GM12878 (cell line): ENCODE measurements around the gene IGIP. TPM values are rescaled to one million over a fixed set of nuclear protein-coding genes. Genes with fewer than 3 reads are reported as not detected.
A peak's percentile ranks its signal among the peaks of the same experiment; 100 is the strongest.
"Not testable (repeated sequence)": the region's sequence is repeated elsewhere in the genome, so short reads cannot be mapped to it uniquely, and the experiment has no call there.

Source experiments
- ATAC-seq: fragments of 200-7000 bp; cut with Tn5 transposase; 3 replicates; pipeline ENCODE4 v1.9.1; 2020; ENCODE audit warnings: mild to moderate bottlenecking, moderate library complexity
- BruUV-seq: library from RNA; stranded (reverse); fragments of 400-500 nt; replicated peaks from 2 replicates; lab custom pipeline; 2021; lab: Mats Ljungman, UMichigan
- CTCF ChIA-PET: fragments of 300-600 bp; sonication (Branson Sonifier 250); formaldehyde crosslinking; extraction: SDS; loops from one replicate; lab custom pipeline; 2021; ENCODE audit warnings: inconsistent platforms; lab: Yijun Ruan, JAX
- POLR2A ChIA-PET: fragments of 350-600 bp; formaldehyde crosslinking; extraction: SDS; loops from one replicate; lab custom pipeline; 2021; ENCODE audit warnings: inconsistent platforms; lab: Charles Lee
- RAD21 ChIA-PET: fragments of 300-600 bp; sonication (Branson Sonifier 250); formaldehyde crosslinking; loops from one replicate; lab custom pipeline; 2023; ENCODE audit warnings: antibody characterized with exemption; ENCODE audit not compliant: unreplicated experiment; lab: Charles Lee
- SMC1A ChIA-PET: fragments of 300-600 bp; sonication (Branson Sonifier 250); formaldehyde crosslinking; loops from one replicate; lab custom pipeline; 2023; ENCODE audit not compliant: unreplicated experiment, uncharacterized antibody; lab: Charles Lee
- DNase-seq: peaks from one replicate; pipeline ENCODE4 v3.0.0-alpha.2; 2011; ENCODE audit warnings: low read depth, low spot score
- FAIRE-seq: peaks from 3 replicates; lab custom pipeline; 2011; peaks lifted over from hg19 to GRCh38; lab: Jason Lieb, UNC
- H2AFZ ChIP-seq: 2 replicates; pipeline ENCODE4 v1.6.0; 2011; ENCODE audit warnings: low read depth, low read length, control low read depth; ENCODE audit not compliant: control insufficient read depth
- H3K27ac ChIP-seq: 2 replicates; pipeline ENCODE4 v1.5.1; 2011; ENCODE audit warnings: control low read depth; ENCODE audit not compliant: control insufficient read depth, insufficient read depth
- H3K27me3 ChIP-seq, 2 experiments: replicated peaks in 1 of 2; 2 replicates each; pipeline versions ENCODE4 v1.6.0 to v1.6.1; 2011; ENCODE audit warnings: low read length in 1 of 2; ENCODE audit not compliant: control insufficient read depth in 2 of 2, insufficient read depth in 2 of 2
- H3K36me3 ChIP-seq, 2 experiments: 2 replicates each; pipeline ENCODE4 v1.5.1; 2011; ENCODE audit warnings: low read length in 1 of 2; ENCODE audit not compliant: control insufficient read depth in 2 of 2, insufficient read depth in 2 of 2
- H3K4me1 ChIP-seq: 2 replicates; pipeline ENCODE4 v1.6.1; 2011; ENCODE audit warnings: mild to moderate bottlenecking, low read length, moderate library complexity, mixed read lengths; ENCODE audit not compliant: control insufficient read depth, insufficient read depth
- H3K4me2 ChIP-seq: 2 replicates; pipeline ENCODE4 v1.6.0; 2011; ENCODE audit warnings: control low read depth; ENCODE audit not compliant: control insufficient read depth, insufficient read depth
- H3K4me3 ChIP-seq: fragments of 200-600 bp; sonication (generic); 2 replicates; pipeline ENCODE4 v1.5.1; 2016
- H3K79me2 ChIP-seq: 2 replicates; pipeline ENCODE4 v1.6.0; 2011; ENCODE audit warnings: low read length; ENCODE audit not compliant: control insufficient read depth, insufficient read depth
- H3K9ac ChIP-seq: 2 replicates; pipeline ENCODE4 v1.8.0; 2011; ENCODE audit warnings: low read length, control low read depth, mixed read lengths; ENCODE audit not compliant: control insufficient read depth, insufficient read depth
- H3K9me3 ChIP-seq: replicated peaks from 3 replicates; pipeline ENCODE4 v1.5.1; 2011; ENCODE audit warnings: mild to moderate bottlenecking, low read length; ENCODE audit not compliant: control insufficient read depth, insufficient read depth
- H4K20me1 ChIP-seq: 2 replicates; pipeline ENCODE4 v1.6.0; 2011; ENCODE audit not compliant: control insufficient read depth, insufficient read depth
- HCFC1 ChIP-seq: fragments of 150-350 bp; IDR thresholded peaks from 2 replicates; pipeline ENCODE4 v1.6.1; 2014; ENCODE audit warnings: low read length
- IKZF2 ChIP-seq, 2 experiments: fragments of 450-650 bp; IDR thresholded peaks; 2 replicates each; pipeline ENCODE4 v1.6.1; 2017; ENCODE audit warnings: mild to moderate bottlenecking in 2 of 2, moderate library complexity in 2 of 2
- JUND ChIP-seq: IDR thresholded peaks from 2 replicates; pipeline ENCODE4 v1.6.1; 2012; ENCODE audit warnings: low read depth, mild to moderate bottlenecking, low read length, improper control_type of control experiment, moderate library complexity
- LARP7 ChIP-seq: fragments of 450-650 bp; IDR thresholded peaks from 2 replicates; pipeline ENCODE4 v1.6.1; 2017; ENCODE audit warnings: mild to moderate bottlenecking
- NR2C2 ChIP-seq: IDR thresholded peaks from 2 replicates; pipeline ENCODE4 v1.6.1; 2011; ENCODE audit warnings: borderline replicate concordance, low read depth; ENCODE audit not compliant: control insufficient read depth, insufficient read length
- NR2F1 ChIP-seq: fragments of 450-650 bp; conservative IDR thresholded peaks from 2 replicates; pipeline ENCODE4 v1.6.1; 2017; ENCODE audit warnings: mild to moderate bottlenecking
- SKIL ChIP-seq: fragments of 450-650 bp; IDR thresholded peaks from 2 replicates; pipeline ENCODE4 v1.6.1; 2017; ENCODE audit warnings: mild to moderate bottlenecking, low read depth, inconsistent platforms; ENCODE audit not compliant: poor library complexity, severe bottlenecking
- SMARCA5 ChIP-seq: fragments of 450-650 bp; IDR thresholded peaks from 2 replicates; pipeline ENCODE4 v1.6.1; 2017; ENCODE audit warnings: mild to moderate bottlenecking
- SMC3 ChIP-seq: IDR thresholded peaks from 2 replicates; pipeline ENCODE4 v1.6.1; 2011; ENCODE audit warnings: low read length, improper control_type of control experiment, borderline replicate concordance
- WGBS: methylation state at CpG from one replicate; pipeline ENCODE4 v1.1.6; 2016; ENCODE audit warnings: low lambda C conversion rate; ENCODE audit not compliant: insufficient replicate concordance, insufficient coverage; ENCODE audit errors: missing lambda C conversion rate; 5-methylcytosine and 5-hydroxymethylcytosine counted together
- in situ Hi-C: fragments of 300-500 bp; cut with MboI; formaldehyde crosslinking; loops from 9 replicates; pipeline ENCODE4 v1.14.3; 2018; ENCODE audit warnings: mixed read lengths
- intact Hi-C: fragments of 100-400 bp; cut with micrococcal nuclease; formaldehyde crosslinking; loops from one replicate; pipeline ENCODE4 v1.14.2; 2022; ENCODE audit not compliant: unreplicated experiment
- polyA plus RNA-seq, 11 experiments: library from polyadenylated mRNA; depleted of rRNA in 4 of 11; unstranded in 6 of 11; stranded (reverse) in 5 of 11; fragments of >200 nt; fragmentation: Nextera tagmentation in 4 of 11; fragmentation: Illumina TruSeq in 1 of 11; extraction: Ambion mirVana in 4 of 11; extraction: Trizol in 1 of 11; gene quantifications; 1 replicate in 1 of 11; 2 replicates in 10 of 11; pipeline versions ENCODE4 v1.2.1 to v1.2.3, GENCODE V29; 2011 to 2016; ENCODE audit warnings: inconsistent platforms in 2 of 11, missing spikeins in 2 of 11, low read depth in 1 of 11
- total RNA-seq, 4 experiments: library from RNA; depleted of rRNA in 3 of 4; stranded (reverse); fragments of >200 nt in 3 of 4; fragmentation: Illumina TruSeq in 1 of 4; extraction: Trizol in 1 of 4; gene quantifications; 2 replicates each; pipeline versions ENCODE4 v1.2.1 to v1.2.3, GENCODE V29; 2013 to 2021
- TF ChIP-seq, protein P1 (sequence below): fragments of 450-650 bp; IDR thresholded peaks from 2 replicates; pipeline ENCODE4 v1.6.1; 2016; ENCODE audit warnings: mild to moderate bottlenecking

Gene IGIP
- total and polyA plus RNA-seq, 10 of the 15 experiments (the other 5 are each of a cell fraction or from before 2014, with no cell fraction given) = 0.58 to 3.3 (median 1.9) TPM

GRCh38 chr5:140154710-140155381, 29.1 kb downstream of the IGIP start:
- BruUV-seq, H3K9ac ChIP-seq, H3K4me2 ChIP-seq, H3K79me2 ChIP-seq, H3K27me3 ChIP-seq, H2AFZ ChIP-seq, POLR2A ChIA-PET, H3K4me1 ChIP-seq, DNase-seq, H3K36me3 ChIP-seq, FAIRE-seq, H3K9me3 ChIP-seq, H4K20me1 ChIP-seq, H3K27ac ChIP-seq, H3K4me3 ChIP-seq, ATAC-seq: not testable (repeated sequence)
- in situ Hi-C loops = loop anchor here (5.0 kb wide), 2 partner anchors 73 to 368 kb away; no protein-coding TSS in a partner anchor
- intact Hi-C loops = loop anchor here (5.0 kb wide), 1 partner anchor 293 kb away; no protein-coding TSS in a partner anchor
- 58% methylated on average over 21 of the region's 21 CpGs for WGBS
- SMC1A ChIA-PET = interaction anchor here (0.8 to 5.8 kb wide), 9 partner anchors 10 to 368 kb away, joined by 3 to 58 read pairs (median 4); no protein-coding TSS in a partner anchor
- RAD21 ChIA-PET = interaction anchor here (0.6 to 8.0 kb wide), 5 partner anchors 13 to 186 kb away, joined by 3 to 60 read pairs (median 4); no protein-coding TSS in a partner anchor
- CTCF ChIA-PET = interaction anchor here (0.7 to 19.8 kb wide), 11 partner anchors 10 to 367 kb away, joined by 3 to 353 read pairs (median 4); no protein-coding TSS in a partner anchor

- intact Hi-C loops = loop anchor here (1.0 to 5.0 kb wide), 5 partner anchors 84 to 370 kb away; no protein-coding TSS in a partner anchor
- Histone ChIP-seq H3K36me3 (no peaks in the 10 kb centered on the region), H3K4me1 (peaks cover 4% of the 10 kb centered on the region), H2AFZ (peak overlapping the region; percentile 88), H4K20me1 (no peaks in the 10 kb centered on the region), H3K4me3 (peak overlapping the region; percentile 41; the same call in 1 of the 2 replicates), H3K27ac (peak overlapping the region; percentile 24; the same call in 1 of the 2 replicates), H3K27me3 (no peaks in the 10 kb centered on the region; a peak in 1 of 4 replicates), H3K9me3 (no peaks in the 10 kb centered on the region), H3K4me2 (peak overlapping the region; percentile 75), H3K9ac (peak overlapping the region; percentile 62), H3K79me2 (no peaks in the 10 kb centered on the region)
- SMC1A ChIA-PET = interaction anchor here (1.2 to 5.8 kb wide), 6 partner anchors 11 to 83 kb away, joined by 4 to 58 read pairs (median 4); no protein-coding TSS in a partner anchor
- ATAC-seq = peak; percentile 99
- no TSS peak for BruUV-seq
- in situ Hi-C loops = loop anchor here (5.0 kb wide), 1 partner anchor 370 kb away; no protein-coding TSS in a partner anchor
- WGBS = 10% methylated on average over 30 of the region's 30 CpGs
- POLR2A ChIA-PET = no interaction called here
- CTCF ChIA-PET = interaction anchor here (1.0 to 19.8 kb wide), 11 partner anchors 12 to 370 kb away, joined by 3 to 353 read pairs (median 6); no protein-coding TSS in a partner anchor
- RAD21 ChIA-PET = interaction anchor here (0.6 to 8.0 kb wide), 6 partner anchors 13 to 1463 kb away, joined by 3 to 60 read pairs (median 4); no protein-coding TSS in a partner anchor
- peak; percentile 81 for FAIRE-seq
- peak; percentile 33 for DNase-seq
- TF ChIP-seq, protein P1, sequence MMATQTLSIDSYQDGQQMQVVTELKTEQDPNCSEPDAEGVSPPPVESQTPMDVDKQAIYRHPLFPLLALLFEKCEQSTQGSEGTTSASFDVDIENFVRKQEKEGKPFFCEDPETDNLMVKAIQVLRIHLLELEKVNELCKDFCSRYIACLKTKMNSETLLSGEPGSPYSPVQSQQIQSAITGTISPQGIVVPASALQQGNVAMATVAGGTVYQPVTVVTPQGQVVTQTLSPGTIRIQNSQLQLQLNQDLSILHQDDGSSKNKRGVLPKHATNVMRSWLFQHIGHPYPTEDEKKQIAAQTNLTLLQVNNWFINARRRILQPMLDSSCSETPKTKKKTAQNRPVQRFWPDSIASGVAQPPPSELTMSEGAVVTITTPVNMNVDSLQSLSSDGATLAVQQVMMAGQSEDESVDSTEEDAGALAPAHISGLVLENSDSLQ = peak; percentile 85
- TF ChIP-seq HCFC1 = no peak
- peak; percentile 94 for TF ChIP-seq SMC3
- peak; percentile 56 for TF ChIP-seq NR2F1
- peak; percentile 32 for TF ChIP-seq SKIL
- TF ChIP-seq LARP7 = peak; percentile 30; the same call in 1 of the 2 replicates
- no peak for TF ChIP-seq JUND
- no peak for TF ChIP-seq NR2C2
- TF ChIP-seq IKZF2 (IDR thresholded peaks at IDR 0.05) = 0 out of 4 replicates have a peak, but pooled peaks of 1 of the 2 experiments have one; percentile 42
- peak; percentile 78; the same call in 1 of the 2 replicates for TF ChIP-seq SMARCA5
Observed at GRCh38 chr5:140157032-140157781, 31.5 kb downstream of the IGIP start.
